ENCODE data around the gene CYP2C9.

- no peak for TF ChIP-seq CTCF (IDR thresholded peaks at IDR 0.05; ENCODE audit: poor library complexity, severe bottlenecking)
- no peak for TF ChIP-seq RAD21 (conservative IDR thresholded peaks at IDR 0.05)
Observed at GRCh38 chr10:94889123-94889522, 49.3 kb upstream of the CYP2C9 start.

Measured in neural cell (in vitro differentiated cells).